ENCODE measurements around the gene PIK3CD. TPM values are rescaled to one million over a fixed set of nuclear protein-coding genes. Genes with fewer than 3 reads are reported as not detected.

PIK3CD gene
- total RNA-seq, 1 experiment from 2014 or later: 4.5 TPM

- ChIA-PET CTCF (interaction anchor here (0.9 kb wide), 1 partner anchor 17 kb away, joined by 3 read pairs; no protein-coding TSS in a partner anchor), POLR2A (ENCODE audit: unreplicated experiment) (no interaction called here)
- no peaks in the 10 kb centered on the region for H4K20me1 ChIP-seq (ENCODE audit: low read length)
- peak overlapping the region; percentile 100 for H3K4me2 ChIP-seq (ENCODE audit: low read length)
- BruUV-seq (replicated peaks): no TSS peak
- H3K27me3 ChIP-seq (ENCODE audit: low read length): no peaks in the 10 kb centered on the region
- H3K9ac ChIP-seq (ENCODE audit: low read length): peak overlapping the region; percentile 71
- H3K79me2 ChIP-seq (ENCODE audit: low read length): no peaks in the 10 kb centered on the region
- H3K27ac ChIP-seq (ENCODE audit: low read length): no peak overlapping the region
- H3F3A ChIP-seq (ENCODE audit: low read length, unreplicated experiment): peaks cover 7% of the 10 kb centered on the region
- peak; percentile 32 for DNase-seq
- H3K36me3 ChIP-seq (ENCODE audit: low read depth, low read length): no peaks in the 10 kb centered on the region
- intact Hi-C loops (cut with micrococcal nuclease): loop anchor here (5.0 kb wide), 1 partner anchor 61 kb away; no protein-coding TSS in a partner anchor
- peak overlapping the region; percentile 98 for H2AFZ ChIP-seq (ENCODE audit: low read length)
- no peaks in the 10 kb centered on the region for H3K9me2 ChIP-seq (replicated peaks; ENCODE audit: low read length)
- H3K4me3 ChIP-seq (ENCODE audit: low read length): peak overlapping the region; percentile 95
- peak; percentile 27 for ATAC-seq
- TF ChIP-seq EZH2 (IDR thresholded peaks at IDR 0.05; ENCODE audit: low read length, unreplicated experiment) (no peak), EZH2phosphoT487 (IDR thresholded peaks at IDR 0.05; ENCODE audit: borderline replicate concordance, low read length) (no peak)
- TF ChIP-seq, protein P1, sequence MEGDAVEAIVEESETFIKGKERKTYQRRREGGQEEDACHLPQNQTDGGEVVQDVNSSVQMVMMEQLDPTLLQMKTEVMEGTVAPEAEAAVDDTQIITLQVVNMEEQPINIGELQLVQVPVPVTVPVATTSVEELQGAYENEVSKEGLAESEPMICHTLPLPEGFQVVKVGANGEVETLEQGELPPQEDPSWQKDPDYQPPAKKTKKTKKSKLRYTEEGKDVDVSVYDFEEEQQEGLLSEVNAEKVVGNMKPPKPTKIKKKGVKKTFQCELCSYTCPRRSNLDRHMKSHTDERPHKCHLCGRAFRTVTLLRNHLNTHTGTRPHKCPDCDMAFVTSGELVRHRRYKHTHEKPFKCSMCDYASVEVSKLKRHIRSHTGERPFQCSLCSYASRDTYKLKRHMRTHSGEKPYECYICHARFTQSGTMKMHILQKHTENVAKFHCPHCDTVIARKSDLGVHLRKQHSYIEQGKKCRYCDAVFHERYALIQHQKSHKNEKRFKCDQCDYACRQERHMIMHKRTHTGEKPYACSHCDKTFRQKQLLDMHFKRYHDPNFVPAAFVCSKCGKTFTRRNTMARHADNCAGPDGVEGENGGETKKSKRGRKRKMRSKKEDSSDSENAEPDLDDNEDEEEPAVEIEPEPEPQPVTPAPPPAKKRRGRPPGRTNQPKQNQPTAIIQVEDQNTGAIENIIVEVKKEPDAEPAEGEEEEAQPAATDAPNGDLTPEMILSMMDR (conservative IDR thresholded peaks at IDR 0.05; ENCODE audit: low read depth, low read length): no peak
- no peaks in the 10 kb centered on the region for H3K9me3 ChIP-seq (ENCODE audit: low read length)
- peaks cover 24% of the 10 kb centered on the region for H3K4me1 ChIP-seq (ENCODE audit: insufficient read depth, low read length)
These were observed 36.5 kb downstream of the PIK3CD start for GRCh38 chr1:9687874-9688582.

- H4K20me1 ChIP-seq (ENCODE audit: low read length): no peaks in the 10 kb centered on the region
- H3K79me2 ChIP-seq (ENCODE audit: low read length): no peaks in the 10 kb centered on the region
- no peaks in the 10 kb centered on the region for H3K36me3 ChIP-seq (ENCODE audit: low read depth, low read length)
- intact Hi-C loops (cut with micrococcal nuclease): loop anchor here (5.0 kb wide), 1 partner anchor 61 kb away; no protein-coding TSS in a partner anchor
- peak overlapping the region; percentile 95 for H3K4me3 ChIP-seq (ENCODE audit: low read length)
- ChIA-PET POLR2A (ENCODE audit: unreplicated experiment) (no interaction called here), CTCF (interaction anchor here (0.6 kb wide), 1 partner anchor 125 kb away, joined by 5 read pairs; no protein-coding TSS in a partner anchor)
- H2AFZ ChIP-seq (ENCODE audit: low read length): peak overlapping the region; percentile 98
- H3F3A ChIP-seq (ENCODE audit: low read length, unreplicated experiment): peaks cover 7% of the 10 kb centered on the region
- H3K27me3 ChIP-seq (ENCODE audit: low read length): no peaks in the 10 kb centered on the region
- DNase-seq (no peak), ATAC-seq (no peak)
- TF ChIP-seq EZH2 (IDR thresholded peaks at IDR 0.05; ENCODE audit: low read length, unreplicated experiment) (no peak), EZH2phosphoT487 (IDR thresholded peaks at IDR 0.05; ENCODE audit: borderline replicate concordance, low read length) (no peak)
- TF ChIP-seq, protein P1 (conservative IDR thresholded peaks at IDR 0.05; ENCODE audit: low read depth, low read length): no peak
- no peak overlapping the region for H3K27ac ChIP-seq (ENCODE audit: low read length)
- no peaks in the 10 kb centered on the region for H3K9me3 ChIP-seq (ENCODE audit: low read length)
- no peaks in the 10 kb centered on the region for H3K9me2 ChIP-seq (replicated peaks; ENCODE audit: low read length)
- no TSS peak for BruUV-seq (replicated peaks)
- peaks cover 24% of the 10 kb centered on the region for H3K4me1 ChIP-seq (ENCODE audit: insufficient read depth, low read length)
- H3K4me2 ChIP-seq (ENCODE audit: low read length): peak overlapping the region; percentile 100
- peak overlapping the region; percentile 71 for H3K9ac ChIP-seq (ENCODE audit: low read length)
These were observed 37.1 kb downstream of the PIK3CD start for GRCh38 chr1:9688599-9688998.
